Activated naive CD4-positive, alpha-beta T cell treated with anti-CD3 and anti-CD28 coated beads, Interleukin-2, amount 50 U/mL, for 72 hours (primary cell): ENCODE data around the gene TBXAS1. TPM values are rescaled to one million over a fixed set of nuclear protein-coding genes. Genes with fewer than 3 reads are reported as not detected.

Experiments used
- ATAC-seq, 2 donors: fragments of 150-1000 bp; cut with Tn5 transposase; 2 replicates each; pipeline ENCODE4 v1.10.0; 2021; ENCODE audit warnings: mild to moderate bottlenecking in 2 of 2, moderate library complexity in 2 of 2
- DNase-seq, 2 donors: peaks; one replicate each; pipeline ENCODE4 v3.0.0; 2021 to 2022; ENCODE audit warnings: low spot score in 2 of 2
- H3K27ac Mint-ChIP-seq, 2 donors: one replicate each; pipeline ENCODE4 v1.8.0; 2022; ENCODE audit warnings: mild to moderate bottlenecking in 2 of 2, mixed read lengths in 2 of 2
- H3K36me3 Mint-ChIP-seq, 2 donors: one replicate each; pipeline ENCODE4 v1.8.0; 2022; ENCODE audit warnings: mixed read lengths in 2 of 2
- H3K9me3 Mint-ChIP-seq, 2 donors: one replicate each; pipeline ENCODE4 v1.8.0; 2022; ENCODE audit warnings: mixed read lengths in 2 of 2
- total RNA-seq, 2 donors: library from RNA; stranded (reverse); gene quantifications; one replicate each; pipeline ENCODE4 v1.2.3, GENCODE V29; 2022

Gene TBXAS1
- total RNA-seq, 2 donors from 2014 or later, result 1.4 to 5.8 TPM

- Mint-ChIP-seq H3K36me3 (no peaks in the 10 kb centered on the region), H3K27ac (no peak overlapping the region), H3K9me3 (no peaks in the 10 kb centered on the region)
- ATAC-seq (no peak), DNase-seq (no peak)
These were observed 154.2 kb downstream of the TBXAS1 start for GRCh38 chr7:139982927-139983920.

- no peaks in the 10 kb centered on the region for H3K36me3 Mint-ChIP-seq
- H3K27ac Mint-ChIP-seq, result peak overlapping the region; percentile 10 to 44
- DNase-seq (no peak), ATAC-seq (no peak)
- no peaks in the 10 kb centered on the region for H3K9me3 Mint-ChIP-seq
These were observed 155.8 kb downstream of the TBXAS1 start for GRCh38 chr7:139984642-139985539.

DNA sequence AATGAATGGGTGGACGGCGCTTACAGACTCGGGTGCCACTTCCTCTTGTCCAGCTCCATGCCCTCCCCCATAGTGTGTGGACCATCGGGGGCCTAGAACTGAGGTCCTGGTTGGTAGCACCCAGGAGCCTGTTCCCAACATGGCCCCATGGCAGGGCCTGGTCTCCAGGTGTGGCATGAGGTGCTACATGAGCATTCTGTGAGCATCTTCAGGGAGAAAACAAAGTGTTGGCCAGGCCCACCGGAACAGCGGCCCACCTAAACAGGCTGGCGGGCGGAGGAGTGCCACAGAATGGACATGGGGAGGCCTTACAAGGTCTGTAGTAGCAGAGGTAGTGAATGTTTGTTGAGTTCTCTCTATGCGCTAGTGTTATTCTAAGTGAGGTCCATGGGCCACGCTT lies 156.7 kb downstream of the TBXAS1 start:
- no peak for ATAC-seq
- Mint-ChIP-seq H3K27ac (no peak overlapping the region), H3K36me3 (no peaks in the 10 kb centered on the region), H3K9me3 (no peaks in the 10 kb centered on the region)
- DNase-seq, result no peak

DNA sequence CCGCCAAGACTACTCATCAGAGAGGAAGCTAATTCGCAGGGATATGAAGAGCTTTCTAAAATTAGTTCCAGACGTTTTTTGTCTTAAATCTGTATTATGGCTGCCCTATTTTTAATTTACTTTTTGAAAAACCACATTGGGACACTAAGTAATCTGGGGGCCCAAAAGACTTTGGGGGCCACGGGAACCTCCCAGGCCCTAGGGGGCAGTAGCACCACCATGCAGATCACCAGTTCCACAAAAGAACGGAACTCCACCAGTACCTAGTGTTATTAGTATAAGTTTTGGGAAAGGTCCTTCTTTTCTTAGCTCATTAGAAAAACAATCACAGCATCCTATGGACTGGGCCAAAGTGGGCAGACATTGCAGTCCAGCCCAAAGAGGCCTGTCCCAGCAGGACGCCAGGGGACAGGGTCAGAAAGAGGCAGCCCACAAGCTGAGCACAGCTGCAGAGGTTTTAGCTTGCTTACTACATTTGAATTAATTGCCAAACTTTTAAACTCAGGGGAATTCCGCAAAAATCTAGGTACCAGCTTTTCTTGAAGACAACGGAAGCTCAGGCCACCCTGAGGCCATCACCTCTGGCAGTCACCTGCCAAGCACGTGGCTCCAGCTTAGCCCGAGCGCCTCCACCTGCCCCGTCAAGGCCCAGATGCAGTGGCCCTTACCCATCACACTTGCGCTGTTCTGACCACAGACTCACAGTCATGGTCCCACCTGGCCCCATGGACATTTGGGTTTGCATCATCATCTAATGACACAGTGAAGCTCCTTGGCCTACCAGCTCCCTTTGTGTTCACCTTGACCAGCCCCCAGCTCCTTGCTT lies 158.8 kb downstream of the TBXAS1 start:
- DNase-seq (no peak), ATAC-seq (no peak)
- Mint-ChIP-seq H3K9me3 (no peaks in the 10 kb centered on the region), H3K27ac (no peak overlapping the region), H3K36me3 (no peaks in the 10 kb centered on the region)

DNA sequence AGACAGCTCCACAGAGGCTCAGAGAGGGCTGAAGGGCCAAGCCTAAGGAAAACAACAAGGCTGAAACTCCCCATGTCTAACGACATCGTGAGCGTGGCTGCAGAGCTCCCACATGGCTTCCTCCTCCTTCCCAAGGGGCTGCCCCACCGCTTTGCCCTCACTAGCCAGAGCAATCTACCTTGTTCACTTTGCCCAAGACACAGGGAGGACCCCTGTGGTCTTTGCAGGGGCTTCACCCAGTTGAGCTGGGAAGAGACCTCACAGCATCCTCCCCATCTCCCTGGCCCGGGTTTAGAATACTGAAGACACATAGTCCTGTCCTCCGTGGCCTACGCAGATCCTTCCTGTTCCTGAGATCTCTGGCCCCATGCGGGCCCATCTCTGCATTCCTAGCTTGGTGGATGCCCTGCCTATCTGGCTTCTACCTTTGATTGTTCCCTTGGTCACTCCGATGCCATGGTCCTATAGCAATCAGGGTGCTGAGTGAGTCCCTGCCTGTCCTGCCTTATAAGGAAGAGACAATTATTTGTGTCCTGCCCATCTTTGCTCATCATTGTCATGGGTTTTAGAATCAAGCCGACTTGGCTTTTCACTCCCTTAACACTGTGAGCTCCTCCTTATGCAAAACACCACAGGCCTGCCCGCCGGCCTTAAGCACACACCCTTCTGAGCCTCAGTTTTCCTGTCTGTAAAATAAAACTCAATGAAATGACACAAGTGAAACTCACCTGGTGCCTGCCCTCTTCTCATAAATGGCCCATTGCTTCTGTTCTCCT lies 160.5 kb downstream of the TBXAS1 start:
- no peak for ATAC-seq
- no peaks in the 10 kb centered on the region for H3K36me3 Mint-ChIP-seq
- no peak for DNase-seq
- H3K27ac Mint-ChIP-seq, result peak overlapping the region in 1 of 2 donors; percentile 65
- no peaks in the 10 kb centered on the region for H3K9me3 Mint-ChIP-seq

DNA sequence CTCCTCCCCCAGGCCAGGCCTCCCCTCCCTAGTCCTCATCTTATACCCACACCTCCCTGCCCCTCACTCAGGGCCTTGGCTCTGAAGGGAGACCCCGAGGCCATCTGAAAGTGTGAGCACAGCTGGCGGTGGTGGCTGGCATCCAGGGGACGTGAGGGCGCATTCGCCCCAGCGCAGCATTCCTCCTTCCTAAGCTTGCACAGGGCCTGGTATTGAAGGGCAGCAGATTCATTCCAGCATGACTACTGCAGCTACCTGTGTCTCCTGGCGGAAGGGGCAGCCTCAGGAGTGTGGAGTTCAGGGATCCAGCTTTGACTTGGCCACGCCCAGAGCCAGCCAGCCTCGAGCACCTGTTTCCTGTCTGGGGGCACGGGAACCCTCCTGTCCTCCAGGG lies 161.1 kb downstream of the TBXAS1 start:
- Mint-ChIP-seq H3K36me3 (no peaks in the 10 kb centered on the region), H3K27ac (peak overlapping the region in 1 of 2 donors; percentile 65), H3K9me3 (no peaks in the 10 kb centered on the region)
- no peak for DNase-seq
- no peak for ATAC-seq

DNA sequence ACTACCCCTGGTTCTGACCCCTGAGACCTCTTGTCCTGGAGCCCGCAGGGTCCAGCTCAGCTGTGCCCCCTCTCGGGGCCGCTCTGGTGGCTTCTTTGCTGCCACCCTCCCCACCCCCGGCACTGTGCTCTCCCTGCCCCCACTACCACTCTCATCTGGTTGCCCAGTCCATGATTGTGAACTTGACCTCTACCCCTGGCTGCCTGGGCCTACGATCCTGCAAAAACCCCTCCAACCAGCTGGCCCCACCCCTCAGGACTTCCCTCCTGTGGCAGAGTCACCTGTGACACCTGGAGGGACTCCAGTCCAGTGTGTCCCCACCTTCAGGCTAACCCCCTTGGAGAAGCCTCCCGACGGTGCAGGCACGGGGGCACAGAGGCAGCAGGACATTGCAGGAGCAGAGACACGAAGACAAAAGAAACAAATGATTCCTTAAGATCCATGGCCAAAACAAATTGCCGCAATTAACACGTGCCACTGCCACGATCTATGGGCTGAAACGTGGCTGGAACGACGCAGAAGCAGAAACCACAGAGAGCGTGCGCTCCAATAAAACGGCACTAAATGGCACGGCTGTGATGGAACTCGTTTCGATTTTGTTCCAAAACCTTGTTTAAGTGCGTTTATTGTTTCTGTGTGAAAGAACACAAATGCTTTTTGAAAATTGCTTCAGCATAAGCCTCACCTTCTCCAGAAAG lies 161.7 kb downstream of the TBXAS1 start:
- H3K9me3 Mint-ChIP-seq, result no peaks in the 10 kb centered on the region
- ATAC-seq, result no peak
- H3K36me3 Mint-ChIP-seq, result no peaks in the 10 kb centered on the region
- no peak for DNase-seq
- H3K27ac Mint-ChIP-seq, result no peak overlapping the region

GRCh38 chr7:139991269-139991666 lies 162.2 kb downstream of the TBXAS1 start:
- Mint-ChIP-seq H3K9me3 (no peaks in the 10 kb centered on the region), H3K27ac (no peak overlapping the region), H3K36me3 (no peaks in the 10 kb centered on the region)
- no peak for ATAC-seq
- no peak for DNase-seq

DNA sequence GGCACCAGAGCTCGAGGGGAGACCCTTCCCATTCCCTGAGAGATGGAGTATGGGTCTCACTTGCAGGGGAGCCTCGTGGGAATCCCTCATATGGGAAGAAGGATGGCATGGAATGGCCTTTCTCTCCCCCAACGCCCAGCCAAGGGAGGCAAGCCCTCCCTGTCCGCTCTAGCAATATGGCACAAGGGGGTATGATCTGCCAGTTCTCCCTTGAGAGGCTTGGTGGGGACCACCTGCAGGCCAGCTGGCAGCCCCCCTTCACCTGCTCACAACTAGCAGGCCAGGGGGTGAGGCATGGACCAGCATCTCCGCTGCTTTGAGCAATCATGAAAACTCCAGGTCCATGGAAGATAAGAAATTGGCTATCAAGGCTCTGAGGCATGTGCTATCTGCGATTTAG lies 162.8 kb downstream of the TBXAS1 start:
- DNase-seq (no peak), ATAC-seq (no peak)
- Mint-ChIP-seq H3K9me3 (no peaks in the 10 kb centered on the region), H3K27ac (no peak overlapping the region), H3K36me3 (no peaks in the 10 kb centered on the region)

DNA sequence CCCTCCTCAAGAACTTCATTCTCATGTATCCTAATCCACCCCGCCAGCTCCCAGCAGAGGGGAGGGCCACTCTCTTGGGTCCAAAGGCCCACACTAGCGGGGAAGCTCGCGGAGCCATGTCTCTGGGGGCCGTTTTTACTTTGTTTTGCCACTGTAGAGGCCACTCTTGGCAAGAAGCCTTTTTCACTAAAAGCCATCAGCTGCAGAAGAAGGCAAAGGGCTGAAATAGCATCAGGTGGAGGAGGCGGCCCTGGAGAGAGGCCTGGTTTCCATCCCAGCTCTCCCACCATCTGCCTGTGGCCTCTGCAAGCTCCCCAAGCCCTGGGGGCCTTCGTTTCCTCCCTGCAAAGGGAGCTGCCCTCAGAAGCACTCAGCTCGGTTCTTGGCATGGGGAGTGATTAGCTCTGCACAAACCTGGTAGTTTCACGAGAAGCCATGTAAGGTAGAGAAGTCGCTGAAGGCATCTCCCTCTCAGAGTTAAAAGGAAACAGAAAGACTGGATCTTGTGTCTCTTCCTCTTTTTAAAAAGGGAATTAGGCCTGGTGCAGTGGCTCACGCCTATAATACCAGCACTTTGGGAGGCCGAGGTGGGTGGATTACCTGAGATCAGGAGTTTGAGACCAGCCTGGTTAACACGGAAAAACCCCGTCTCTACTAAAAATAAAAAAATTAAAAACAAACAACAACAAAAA lies 163.4 kb downstream of the TBXAS1 start:
- no peak for ATAC-seq
- H3K27ac Mint-ChIP-seq, result no peak overlapping the region
- no peak for DNase-seq

GRCh38 chr7:139993169-139993568 lies 164.1 kb downstream of the TBXAS1 start:
- Mint-ChIP-seq H3K27ac (no peak overlapping the region), H3K9me3 (no peaks in the 10 kb centered on the region), H3K36me3 (no peaks in the 10 kb centered on the region)
- DNase-seq (no peak), ATAC-seq (no peak)

More for the DNA sequence above, 163.4 kb downstream of the TBXAS1 start:
- H3K9me3 Mint-ChIP-seq, result no peaks in the 10 kb centered on the region
- no peaks in the 10 kb centered on the region for H3K36me3 Mint-ChIP-seq

GRCh38 chr7:139993592-139993991 lies 164.5 kb downstream of the TBXAS1 start:
- H3K36me3 Mint-ChIP-seq, result no peaks in the 10 kb centered on the region
- no peaks in the 10 kb centered on the region for H3K9me3 Mint-ChIP-seq
- no peak for ATAC-seq
- no peak overlapping the region for H3K27ac Mint-ChIP-seq
- DNase-seq, result no peak

GRCh38 chr7:139994356-139994755 lies 165.3 kb downstream of the TBXAS1 start:
- no peak for ATAC-seq
- Mint-ChIP-seq H3K36me3 (no peaks in the 10 kb centered on the region), H3K27ac (peak overlapping the region in 1 of 2 donors; percentile 39), H3K9me3 (no peaks in the 10 kb centered on the region)
- no peak for DNase-seq

- ATAC-seq (no peak), DNase-seq (no peak)
- Mint-ChIP-seq H3K9me3 (no peaks in the 10 kb centered on the region), H3K36me3 (no peaks in the 10 kb centered on the region), H3K27ac (peak overlapping the region in 1 of 2 donors; percentile 15)
These were observed 166.2 kb downstream of the TBXAS1 start for GRCh38 chr7:139995017-139995915.
